Activated B cell treated with CpG ODN at 0.5 μM for 24 hours (primary cell): Measurements from ENCODE around the gene CDH12. TPM values are rescaled to one million over a fixed set of nuclear protein-coding genes. Genes with fewer than 3 reads are reported as not detected.

Experiments
- ATAC-seq: fragments of 200-7000 bp; cut with Tn5 transposase; one replicate; pipeline ENCODE4 v1.10.0; 2021; ENCODE audit warnings: low read depth, mild to moderate bottlenecking, moderate library complexity
- CTCF ChIA-PET: fragments of 350-600 bp; sonication (Branson Sonifier 250); formaldehyde crosslinking; loops from one replicate; lab custom pipeline; 2021; ENCODE audit warnings: antibody characterized with exemption; lab: Charles Lee
- POLR2A ChIA-PET: fragments of 350-600 bp; sonication (Branson Sonifier 250); formaldehyde crosslinking; loops from one replicate; lab custom pipeline; 2021; ENCODE audit warnings: antibody characterized with exemption; lab: Charles Lee
- DNase-seq: peaks from one replicate; pipeline ENCODE4 v3.0.0; 2022
- H3K27ac Mint-ChIP-seq: one replicate; pipeline ENCODE4 v1.8.0; 2020; ENCODE audit warnings: mixed read lengths
- H3K27me3 Mint-ChIP-seq: one replicate; pipeline ENCODE4 v1.8.0; 2021; ENCODE audit warnings: mixed read lengths
- H3K36me3 Mint-ChIP-seq: one replicate; pipeline ENCODE4 v1.8.0; 2021; ENCODE audit warnings: low read depth, mixed read lengths
- H3K4me1 Mint-ChIP-seq: one replicate; pipeline ENCODE4 v1.8.0; 2021; ENCODE audit warnings: mixed read lengths
- H3K4me3 Mint-ChIP-seq: one replicate; pipeline ENCODE4 v1.8.0; 2020; ENCODE audit warnings: mild to moderate bottlenecking, mixed read lengths
- H3K9me3 Mint-ChIP-seq: one replicate; pipeline ENCODE4 v1.8.0; 2020; ENCODE audit warnings: mixed read lengths
- CTCF ChIP-seq: fragments of 200-600 bp; IDR thresholded peaks from one replicate; pipeline ENCODE4 v1.8.0; 2022; ENCODE audit warnings: antibody characterized with exemption, mild to moderate bottlenecking
- intact Hi-C: fragments of 100-400 bp; cut with micrococcal nuclease; formaldehyde crosslinking; loops from one replicate; pipeline ENCODE4 v1.15.1; 2024
- total RNA-seq: library from RNA; stranded (reverse); gene quantifications from 2 replicates; pipeline ENCODE4 v1.2.3, GENCODE V29; 2022

Gene CDH12
- total RNA-seq, 1 donor from 2014 or later = not detected

- no peak for ATAC-seq
These were observed 538.6 kb downstream of the CDH12 start for GRCh38 chr5:22314548-22314947.

GRCh38 chr5:22306011-22306410 is 547.1 kb downstream of the CDH12 start:
- DNase-seq = no peak
- Mint-ChIP-seq H3K27me3 (no peaks in the 10 kb centered on the region), H3K36me3 (no peaks in the 10 kb centered on the region), H3K9me3 (no peaks in the 10 kb centered on the region), H3K27ac (no peak overlapping the region), H3K4me3 (no peak overlapping the region), H3K4me1 (no peaks in the 10 kb centered on the region)
- intact Hi-C loops = no loop called here
- ChIA-PET POLR2A (no interaction called here), CTCF (no interaction called here)
- no peak for ATAC-seq
- TF ChIP-seq CTCF = no peak

More at GRCh38 chr5:22314548-22314947, 538.6 kb downstream of the CDH12 start:
- Mint-ChIP-seq H3K36me3 (no peaks in the 10 kb centered on the region), H3K27ac (no peak overlapping the region), H3K27me3 (no peaks in the 10 kb centered on the region), H3K4me1 (no peaks in the 10 kb centered on the region), H3K9me3 (no peaks in the 10 kb centered on the region), H3K4me3 (no peak overlapping the region)
- no peak for TF ChIP-seq CTCF
- DNase-seq = no peak
- ChIA-PET POLR2A (no interaction called here), CTCF (no interaction called here)
- intact Hi-C loops = no loop called here

- ATAC-seq (no peak), DNase-seq (no peak)
- POLR2A ChIA-PET = no interaction called here
- no peaks in the 10 kb centered on the region for H3K27me3 Mint-ChIP-seq
- H3K4me1 Mint-ChIP-seq = no peaks in the 10 kb centered on the region
- TF ChIP-seq CTCF = no peak
- CTCF ChIA-PET = no interaction called here
- no peak overlapping the region for H3K4me3 Mint-ChIP-seq
- H3K36me3 Mint-ChIP-seq = no peaks in the 10 kb centered on the region
- intact Hi-C loops = no loop called here
- peaks cover 10% of the 10 kb centered on the region for H3K9me3 Mint-ChIP-seq
- no peak overlapping the region for H3K27ac Mint-ChIP-seq
These were observed 557.3 kb downstream of the CDH12 start for GRCh38 chr5:22295832-22296231.

- POLR2A ChIA-PET = no interaction called here
- Mint-ChIP-seq H3K36me3 (no peaks in the 10 kb centered on the region), H3K4me1 (no peaks in the 10 kb centered on the region), H3K4me3 (no peak overlapping the region), H3K27ac (no peak overlapping the region), H3K9me3 (peaks cover 13% of the 10 kb centered on the region), H3K27me3 (no peaks in the 10 kb centered on the region)
- ATAC-seq = no peak
- CTCF ChIA-PET = no interaction called here
- TF ChIP-seq CTCF = no peak
- intact Hi-C loops = no loop called here
- DNase-seq = no peak
These were observed 560.0 kb downstream of the CDH12 start for GRCh38 chr5:22293147-22293546.

GRCh38 chr5:22278164-22278563 is 575.0 kb downstream of the CDH12 start:
- ChIA-PET CTCF (no interaction called here), POLR2A (no interaction called here)
- TF ChIP-seq CTCF = no peak
- no peak overlapping the region for H3K27ac Mint-ChIP-seq
- H3K4me1 Mint-ChIP-seq = no peaks in the 10 kb centered on the region
- no peaks in the 10 kb centered on the region for H3K27me3 Mint-ChIP-seq
- ATAC-seq (no peak), DNase-seq (no peak)
- no peaks in the 10 kb centered on the region for H3K36me3 Mint-ChIP-seq
- no peak overlapping the region for H3K4me3 Mint-ChIP-seq
- H3K9me3 Mint-ChIP-seq = no peaks in the 10 kb centered on the region
- intact Hi-C loops = no loop called here
